Endothelial cell of umbilical vein (primary cell): Measurements from ENCODE around the gene NR3C2. TPM values are rescaled to one million over a fixed set of nuclear protein-coding genes. Genes with fewer than 3 reads are reported as not detected.

Source experiments
- BruUV-seq: library from RNA; stranded (reverse); fragments of 400-500 nt; replicated peaks from 2 replicates; lab custom pipeline; 2021; lab: Mats Ljungman, UMichigan
- CTCF ChIA-PET: fragments of 300-600, 350-600 bp; sonication (Branson Sonifier 250); formaldehyde crosslinking; loops from one replicate; lab custom pipeline; 2021; ENCODE audit warnings: antibody characterized with exemption, inconsistent platforms; lab: Charles Lee
- POLR2A ChIA-PET: fragments of 300-600, 350-600 bp; sonication (Branson Sonifier 250); formaldehyde crosslinking; loops from one replicate; lab custom pipeline; 2021; ENCODE audit warnings: antibody characterized with exemption, inconsistent platforms; lab: Charles Lee
- DNase-seq: peaks from one replicate; pipeline ENCODE4 v3.0.0-alpha.2; 2011; ENCODE audit warnings: low read depth, low spot score
- FAIRE-seq: peaks from 2 replicates; lab custom pipeline; 2011; peaks lifted over from hg19 to GRCh38; lab: Jason Lieb, UNC
- H2AFZ ChIP-seq: 2 replicates; pipeline ENCODE4 v1.6.0; 2012; ENCODE audit warnings: low read depth, low read length, control low read depth, inconsistent platforms
- H3K27ac ChIP-seq: 2 replicates; pipeline ENCODE4 v1.5.1; 2011; ENCODE audit warnings: low read depth, mild to moderate bottlenecking, control low read depth, low read length, moderate library complexity; ENCODE audit not compliant: insufficient read depth
- H3K27me3 ChIP-seq, 2 experiments: 2 replicates each; pipeline versions ENCODE4 v1.6.0 to v1.6.1; 2011; ENCODE audit warnings: low read length in 2 of 2, mixed read lengths in 1 of 2; ENCODE audit not compliant: control insufficient read depth in 2 of 2, insufficient read depth in 2 of 2
- H3K36me3 ChIP-seq, 2 experiments: 2 replicates in 1 of 2; 3 replicates in 1 of 2; pipeline ENCODE4 v1.5.1; 2011; ENCODE audit warnings: low read length in 2 of 2, mild to moderate bottlenecking in 1 of 2, moderate library complexity in 1 of 2; ENCODE audit not compliant: control insufficient read depth in 2 of 2, insufficient read depth in 2 of 2; ENCODE audit errors: extremely low read depth in 1 of 2
- H3K4me1 ChIP-seq: 3 replicates; pipeline ENCODE4 v1.5.1; 2011; ENCODE audit warnings: mild to moderate bottlenecking, low read length; ENCODE audit not compliant: control insufficient read depth, insufficient read depth; ENCODE audit errors: extremely low read depth
- H3K4me2 ChIP-seq: 2 replicates; pipeline ENCODE4 v1.6.1; 2011; ENCODE audit warnings: low read length, control low read depth, mixed read lengths; ENCODE audit not compliant: insufficient read depth
- H3K4me3 ChIP-seq, 3 experiments: fragments of 200-600 bp in 1 of 3; sonication (generic), shearing (Covaris generic) in 1 of 3; replicated peaks in 1 of 3; 2 replicates each; pipeline ENCODE4 v1.5.1; 2011 to 2016; ENCODE audit warnings: control low read depth in 3 of 3, low read length in 3 of 3, mild to moderate bottlenecking in 2 of 3, inconsistent platforms in 1 of 3, low read depth in 1 of 3, moderate library complexity in 1 of 3; ENCODE audit not compliant: insufficient read depth in 1 of 3
- H3K79me2 ChIP-seq: 2 replicates; pipeline ENCODE4 v1.6.0; 2012; ENCODE audit warnings: low read length, inconsistent platforms; ENCODE audit not compliant: control insufficient read depth, insufficient read depth
- H3K9ac ChIP-seq: replicated peaks from 2 replicates; pipeline ENCODE3; 2011; ENCODE audit warnings: low read length, control low read depth; ENCODE audit not compliant: insufficient read depth; ENCODE audit errors: extremely low read depth
- H3K9me1 ChIP-seq: replicated peaks from 3 replicates; pipeline ENCODE4 v1.6.0; 2011; ENCODE audit warnings: mild to moderate bottlenecking, low read length; ENCODE audit not compliant: control insufficient read depth, insufficient read depth; ENCODE audit errors: extremely low read depth
- H3K9me3 ChIP-seq: replicated peaks from 2 replicates; pipeline ENCODE4 v1.5.1; 2012; ENCODE audit warnings: low read length, inconsistent platforms; ENCODE audit not compliant: control insufficient read depth, insufficient read depth
- H4K20me1 ChIP-seq: replicated peaks from 2 replicates; pipeline ENCODE3; 2011; ENCODE audit warnings: mild to moderate bottlenecking, low read length; ENCODE audit not compliant: control insufficient read depth, insufficient read depth; ENCODE audit errors: extremely low read depth
- FOS ChIP-seq: IDR thresholded peaks from 2 replicates; pipeline ENCODE4 v1.6.1; 2011; ENCODE audit warnings: mild to moderate bottlenecking, low read length, moderate library complexity, borderline replicate concordance; ENCODE audit not compliant: insufficient read depth
- GATA2 ChIP-seq: IDR thresholded peaks from 2 replicates; pipeline ENCODE4 v1.7.0; 2011; ENCODE audit warnings: low read depth, mild to moderate bottlenecking, moderate library complexity, mixed read lengths, low read length; ENCODE audit not compliant: insufficient read length, insufficient read depth
- JUN ChIP-seq: IDR thresholded peaks from 2 replicates; pipeline ENCODE4 v1.6.1; 2011; ENCODE audit warnings: borderline replicate concordance, low read depth; ENCODE audit not compliant: insufficient read length, insufficient read depth
- MYC ChIP-seq: IDR thresholded peaks from one replicate; pipeline ENCODE4 v1.6.1; 2011; ENCODE audit warnings: mild to moderate bottlenecking, low read depth, low read length
- POLR2A ChIP-seq: IDR thresholded peaks from 2 replicates; pipeline ENCODE4 v1.6.1; 2012; ENCODE audit warnings: low read depth, mild to moderate bottlenecking, control low read depth, low read length
- POLR2AphosphoS5 ChIP-seq: IDR thresholded peaks from 2 replicates; pipeline ENCODE4 v1.6.1; 2012; ENCODE audit warnings: low read depth, mild to moderate bottlenecking, control low read depth, low read length, moderate library complexity; ENCODE audit not compliant: insufficient read depth
- dilution Hi-C: fragments of 300-500 bp; cut with MboI; formaldehyde crosslinking; loops from one replicate; pipeline ENCODE4 v1.15.0; 2019; ENCODE audit warnings: low sequenced_read_pairs; ENCODE audit not compliant: extremely low pct_ligation_motif_present
- intact Hi-C: fragments of 100-400 bp; cut with micrococcal nuclease; formaldehyde crosslinking; loops from one replicate; pipeline ENCODE4 v1.10.0; 2022
- polyA plus RNA-seq, 4 experiments: library from polyadenylated mRNA; depleted of rRNA in 3 of 4; stranded (reverse) in 3 of 4; unstranded in 1 of 4; fragments of >200 nt; gene quantifications; 2 replicates each; pipeline versions ENCODE4 v1.2.1 to v1.2.3, GENCODE V29; 2011 to 2012; ENCODE audit warnings: missing spikeins in 1 of 4
- total RNA-seq: library from RNA; stranded (reverse); gene quantifications from 2 replicates; pipeline ENCODE4 v1.2.3, GENCODE V29; 2021
- TF ChIP-seq, protein P1 (sequence below): IDR thresholded peaks from 2 replicates; pipeline ENCODE4 v1.6.1; 2011; ENCODE audit not compliant: insufficient read depth, insufficient read length

Gene NR3C2
- total and polyA plus RNA-seq, 2 donors (not counting 3 experiments of a cell fraction or from before 2014, with no cell fraction given): 4.8 to 16.4 TPM

DNA sequence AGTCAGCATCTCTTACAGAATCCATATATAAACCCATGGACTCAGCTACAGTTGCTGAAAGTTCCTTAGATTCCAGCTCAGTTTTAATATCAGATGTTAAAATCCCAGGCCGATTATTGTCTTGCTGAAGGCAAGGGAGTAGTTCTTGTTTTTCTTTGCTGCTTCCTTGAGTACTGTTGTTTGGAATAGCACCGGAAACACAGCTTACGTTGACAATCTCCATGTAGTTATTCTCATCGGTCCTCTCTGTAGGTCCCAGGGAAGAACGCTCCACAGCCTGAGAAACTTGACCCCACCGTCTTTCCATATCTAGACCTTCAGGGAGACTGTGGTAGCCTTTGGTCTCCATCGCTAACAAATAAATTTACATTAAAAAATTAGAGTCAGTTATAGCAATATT, 5.7 kb downstream of the NR3C2 start:
- Histone ChIP-seq H3K9me3 (no peaks in the 10 kb centered on the region), H3K9me1 (no peaks in the 10 kb centered on the region)
- dilution Hi-C loops: no loop called here

DNA sequence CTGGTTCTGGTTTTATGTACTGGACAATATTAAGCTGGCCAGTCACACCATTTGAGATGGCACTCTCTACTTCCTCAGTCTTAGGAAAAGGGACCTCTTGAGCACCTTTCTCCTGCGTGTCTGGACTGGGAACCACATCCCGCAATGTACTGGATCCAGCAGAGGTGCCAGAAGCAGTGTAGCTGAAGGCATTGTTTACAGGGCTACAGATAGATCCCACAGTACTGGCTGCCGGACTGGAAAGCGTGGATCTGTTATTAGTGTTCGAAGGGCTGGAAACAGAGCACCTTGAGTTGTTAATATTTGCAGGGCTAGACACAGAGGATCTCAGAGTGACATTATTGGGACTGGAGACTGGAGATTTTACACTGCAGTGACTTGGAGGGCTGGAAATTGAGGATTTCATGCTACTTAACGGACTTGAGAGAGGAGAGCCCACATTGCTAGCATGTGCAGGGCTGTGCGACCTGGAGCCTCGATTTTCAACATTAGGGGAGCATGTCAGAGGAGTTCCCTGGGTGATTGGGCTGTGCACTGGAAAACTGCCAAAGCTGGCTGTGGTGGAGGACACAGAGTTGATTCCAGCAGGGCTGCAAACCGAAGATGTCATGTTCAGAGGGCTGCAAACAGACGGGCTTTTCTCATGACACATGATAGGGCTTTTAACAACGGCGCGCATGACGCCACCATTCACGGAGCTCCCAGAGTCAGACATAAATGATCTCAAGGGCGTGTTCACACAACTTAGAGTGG, 6.4 kb downstream of the NR3C2 start:
- Histone ChIP-seq H3K27me3 (no peaks in the 10 kb centered on the region), H3K36me3 (peaks cover 0 to 2% of the 10 kb centered on the region in 2 experiments), H3K9me1 (no peaks in the 10 kb centered on the region), H2AFZ (no peak overlapping the region), H3K4me2 (no peak overlapping the region), H3K9me3 (no peaks in the 10 kb centered on the region), H3K4me3 (no peak overlapping the region), H3K79me2 (peaks cover 10% of the 10 kb centered on the region), H3K4me1 (peaks cover 21% of the 10 kb centered on the region), H3K9ac (no peak overlapping the region), H4K20me1 (no peaks in the 10 kb centered on the region), H3K27ac (no peak overlapping the region)
- intact Hi-C loops (no loop called here), dilution Hi-C loops (no loop called here)
- CTCF ChIA-PET: interaction anchor here (1.9 kb wide), 1 partner anchor 595 kb away, joined by 11 read pairs; no protein-coding TSS in a partner anchor
- no peak for FAIRE-seq
- TF ChIP-seq, protein P1, sequence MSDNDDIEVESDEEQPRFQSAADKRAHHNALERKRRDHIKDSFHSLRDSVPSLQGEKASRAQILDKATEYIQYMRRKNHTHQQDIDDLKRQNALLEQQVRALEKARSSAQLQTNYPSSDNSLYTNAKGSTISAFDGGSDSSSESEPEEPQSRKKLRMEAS: no peak
- TF ChIP-seq MYC (no peak), FOS (no peak)
- BruUV-seq: no TSS peak
- DNase-seq: no peak
- POLR2A ChIA-PET: no interaction called here

More for the DNA sequence above, 5.7 kb downstream of the NR3C2 start:
- H4K20me1 ChIP-seq: no peaks in the 10 kb centered on the region
- H3K27ac ChIP-seq: no peak overlapping the region
- DNase-seq: no peak
- no peak for FAIRE-seq
- no peaks in the 10 kb centered on the region for H3K27me3 ChIP-seq
- peaks cover 13% of the 10 kb centered on the region for H3K79me2 ChIP-seq
- BruUV-seq: no TSS peak
- no peak overlapping the region for H3K9ac ChIP-seq
- TF ChIP-seq POLR2A: no peak
- TF ChIP-seq, protein P1: no peak
- TF ChIP-seq POLR2AphosphoS5: no peak
- no peak for TF ChIP-seq GATA2
- no peak for TF ChIP-seq MYC
- TF ChIP-seq FOS: no peak
- no peak for TF ChIP-seq JUN
- H3K4me2 ChIP-seq: no peak overlapping the region
- CTCF ChIA-PET: interaction anchor here (1.9 kb wide), 1 partner anchor 595 kb away, joined by 11 read pairs; no protein-coding TSS in a partner anchor
- H3K4me1 ChIP-seq: peaks cover 28% of the 10 kb centered on the region
- POLR2A ChIA-PET: no interaction called here
- no peak overlapping the region for H3K4me3 ChIP-seq
- H2AFZ ChIP-seq: no peak overlapping the region
- intact Hi-C loops: no loop called here
- peaks cover 0 to 2% of the 10 kb centered on the region in 2 experiments for H3K36me3 ChIP-seq
